Measurements from ENCODE around the gene ANKRD55. TPM values are rescaled to one million over a fixed set of nuclear protein-coding genes. Genes with fewer than 3 reads are reported as not detected.

Gene ANKRD55
- total and polyA plus RNA-seq, 2 donors (not counting 3 experiments of a cell fraction or from before 2014, with no cell fraction given): 1.4 to 2.1 TPM

DNA sequence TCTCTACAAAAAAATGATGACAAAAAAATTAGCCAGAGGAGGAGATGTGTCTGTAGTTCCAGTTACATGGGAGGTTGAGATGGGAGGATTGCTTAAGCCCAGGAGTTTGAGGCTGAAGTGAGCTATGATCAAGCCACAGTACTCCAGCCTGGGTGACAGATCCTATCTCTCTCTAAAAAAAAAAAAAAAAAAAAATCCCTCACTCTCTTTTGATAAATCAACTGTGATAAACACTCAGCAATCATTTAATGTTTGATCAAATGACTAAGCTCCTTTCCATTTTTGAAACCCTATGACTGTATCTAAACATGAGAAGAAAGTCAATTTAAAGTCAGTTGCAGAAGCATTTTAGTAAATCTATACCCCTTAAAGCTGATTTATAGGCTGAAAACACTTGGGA, 126.3 kb downstream of the ANKRD55 start:
- CTCF ChIA-PET: interaction anchor here (1.0 to 1.7 kb wide), 2 partner anchors 32 to 117 kb away, joined by 3 to 5 read pairs; no protein-coding TSS in a partner anchor

More for the DNA sequence above, 126.3 kb downstream of the ANKRD55 start:
- no peaks in the 10 kb centered on the region for H3K36me3 ChIP-seq (ENCODE audit: control insufficient read depth in 2 of 2, extremely low read depth in 1 of 2, insufficient read depth in 2 of 2, low read length in 2 of 2)
- dilution Hi-C loops (cut with MboI; ENCODE audit: extremely low pct_ligation_motif_present, low sequenced_read_pairs) (no loop called here), intact Hi-C loops (cut with micrococcal nuclease) (no loop called here)
- no peaks in the 10 kb centered on the region for H3K9me3 ChIP-seq (replicated peaks; ENCODE audit: control insufficient read depth, insufficient read depth, low read length)
- no peaks in the 10 kb centered on the region for H3K9me1 ChIP-seq (replicated peaks; ENCODE audit: control insufficient read depth, extremely low read depth, insufficient read depth, low read length)
- H3K4me2 ChIP-seq (ENCODE audit: insufficient read depth, low read length): no peak overlapping the region
- no peak overlapping the region for H2AFZ ChIP-seq (ENCODE audit: low read depth, low read length)
- no peak overlapping the region for H3K27ac ChIP-seq (ENCODE audit: insufficient read depth, low read depth, low read length)
- DNase-seq (ENCODE audit: low read depth, low spot score): no peak
- FAIRE-seq: no peak
- H3K9ac ChIP-seq (replicated peaks; ENCODE audit: extremely low read depth, insufficient read depth, low read length): no peak overlapping the region
- no TSS peak for BruUV-seq (replicated peaks)
- no peaks in the 10 kb centered on the region for H4K20me1 ChIP-seq (replicated peaks; ENCODE audit: control insufficient read depth, extremely low read depth, insufficient read depth, low read length)
- POLR2A ChIA-PET: no interaction called here
- TF ChIP-seq JUN (IDR thresholded peaks at IDR 0.05; ENCODE audit: borderline replicate concordance, insufficient read depth, insufficient read length, low read depth) (no peak), POLR2A (IDR thresholded peaks at IDR 0.05; ENCODE audit: low read depth, low read length) (no peak), POLR2AphosphoS5 (IDR thresholded peaks at IDR 0.05; ENCODE audit: insufficient read depth, low read depth, low read length) (no peak)
- TF ChIP-seq, protein P1, sequence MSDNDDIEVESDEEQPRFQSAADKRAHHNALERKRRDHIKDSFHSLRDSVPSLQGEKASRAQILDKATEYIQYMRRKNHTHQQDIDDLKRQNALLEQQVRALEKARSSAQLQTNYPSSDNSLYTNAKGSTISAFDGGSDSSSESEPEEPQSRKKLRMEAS (IDR thresholded peaks at IDR 0.05; ENCODE audit: insufficient read depth, insufficient read length): no peak
- TF ChIP-seq, protein P2, sequence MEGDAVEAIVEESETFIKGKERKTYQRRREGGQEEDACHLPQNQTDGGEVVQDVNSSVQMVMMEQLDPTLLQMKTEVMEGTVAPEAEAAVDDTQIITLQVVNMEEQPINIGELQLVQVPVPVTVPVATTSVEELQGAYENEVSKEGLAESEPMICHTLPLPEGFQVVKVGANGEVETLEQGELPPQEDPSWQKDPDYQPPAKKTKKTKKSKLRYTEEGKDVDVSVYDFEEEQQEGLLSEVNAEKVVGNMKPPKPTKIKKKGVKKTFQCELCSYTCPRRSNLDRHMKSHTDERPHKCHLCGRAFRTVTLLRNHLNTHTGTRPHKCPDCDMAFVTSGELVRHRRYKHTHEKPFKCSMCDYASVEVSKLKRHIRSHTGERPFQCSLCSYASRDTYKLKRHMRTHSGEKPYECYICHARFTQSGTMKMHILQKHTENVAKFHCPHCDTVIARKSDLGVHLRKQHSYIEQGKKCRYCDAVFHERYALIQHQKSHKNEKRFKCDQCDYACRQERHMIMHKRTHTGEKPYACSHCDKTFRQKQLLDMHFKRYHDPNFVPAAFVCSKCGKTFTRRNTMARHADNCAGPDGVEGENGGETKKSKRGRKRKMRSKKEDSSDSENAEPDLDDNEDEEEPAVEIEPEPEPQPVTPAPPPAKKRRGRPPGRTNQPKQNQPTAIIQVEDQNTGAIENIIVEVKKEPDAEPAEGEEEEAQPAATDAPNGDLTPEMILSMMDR (IDR thresholded peaks at IDR 0.05; ENCODE audit: extremely low read depth in 1 of 2, insufficient read depth in 1 of 2, low read depth in 1 of 2, low read length in 2 of 2): no peak
- H3K27me3 ChIP-seq (ENCODE audit: control insufficient read depth in 2 of 2, insufficient read depth in 2 of 2, low read length in 2 of 2): no peaks in the 10 kb centered on the region
- H3K79me2 ChIP-seq (ENCODE audit: control insufficient read depth, insufficient read depth, low read length): no peaks in the 10 kb centered on the region
- peaks cover 9% of the 10 kb centered on the region for H3K4me1 ChIP-seq (ENCODE audit: control insufficient read depth, extremely low read depth, insufficient read depth, low read length)
- no peak overlapping the region for H3K4me3 ChIP-seq (replicated peaks in 1 of 3; ENCODE audit: insufficient read depth in 1 of 3, low read depth in 1 of 3, low read length in 3 of 3)

All from endothelial cell of umbilical vein (primary cell).